GOT3 (cell line): Measurements from ENCODE around the gene SLC16A1.

Source experiments
- DNase-seq: peaks from one replicate; lab custom pipeline; 2025; ENCODE audit warnings: mixed read lengths; lab: John Stamatoyannopoulos, UW

SLC16A1 gene

DNA sequence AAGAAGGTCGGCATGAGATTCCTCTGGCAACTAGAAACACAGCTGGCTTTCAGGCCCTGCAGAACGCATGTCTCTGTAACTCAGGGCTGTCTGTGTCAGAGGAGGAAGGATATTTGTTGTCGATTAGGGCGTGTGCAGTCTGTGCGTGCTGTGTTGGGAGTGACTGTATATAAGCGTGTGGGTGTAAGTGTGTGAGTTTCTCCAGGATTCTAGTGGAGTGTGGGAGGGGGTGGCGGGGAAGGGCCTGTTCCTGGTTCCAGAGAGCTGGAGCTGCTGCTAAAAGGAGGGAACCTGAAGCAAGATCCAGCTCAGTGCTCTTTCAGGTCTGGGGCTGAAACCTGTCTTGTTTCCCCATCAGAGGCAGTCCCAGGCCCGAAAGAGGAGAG, 74.3 kb downstream of the SLC16A1 start:
- DNase-seq, result no peak

GRCh38 chr1:112879834-112880233, 76.2 kb downstream of the SLC16A1 start:
- no peak for DNase-seq

- DNase-seq, result no peak
Measured at GRCh38 chr1:112878321-112878720, 77.7 kb downstream of the SLC16A1 start.

DNA sequence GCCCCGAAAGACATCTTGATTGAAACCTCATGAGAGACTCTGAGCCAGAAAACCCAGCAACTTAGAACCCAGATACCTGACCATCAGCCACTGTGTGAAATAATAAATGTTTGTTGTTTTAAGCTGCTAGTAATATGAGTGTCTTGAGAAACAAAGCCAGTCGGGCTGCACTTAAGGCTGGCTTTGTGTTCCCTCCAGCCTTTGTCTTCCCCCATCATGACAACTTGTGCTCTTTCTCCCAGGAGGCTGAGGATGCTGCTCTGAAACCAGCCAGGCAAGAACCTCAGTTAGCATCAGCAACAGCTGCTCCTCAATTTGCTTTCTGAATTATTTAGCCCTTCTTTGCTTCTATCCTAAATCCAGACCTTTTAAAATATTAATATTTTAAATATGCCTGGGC, 78.2 kb downstream of the SLC16A1 start:
- no peak for DNase-seq

DNA sequence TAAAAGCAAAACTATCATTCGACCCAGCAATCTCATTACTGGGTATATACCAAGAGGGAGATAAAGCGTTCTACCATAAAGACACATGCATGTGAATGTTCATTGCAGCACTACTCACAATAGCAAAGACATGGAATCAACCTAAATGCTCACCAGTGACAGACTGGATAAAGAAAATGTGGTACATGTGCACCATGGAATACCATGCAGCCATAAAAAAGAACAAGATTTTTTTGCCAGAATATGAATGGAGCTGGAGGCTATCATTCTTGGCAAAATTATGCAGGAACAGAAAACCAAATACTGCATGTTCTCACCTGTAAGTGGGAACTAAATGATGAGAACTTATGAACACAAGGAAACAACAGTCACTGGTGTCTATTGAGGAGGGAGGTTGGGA, 79.7 kb downstream of the SLC16A1 start:
- DNase-seq, result no peak

GRCh38 chr1:112872551-112872962, 83.4 kb downstream of the SLC16A1 start:
- no peak for DNase-seq

- no peak for DNase-seq
Measured at GRCh38 chr1:112870887-112871646, 84.9 kb downstream of the SLC16A1 start.

DNA sequence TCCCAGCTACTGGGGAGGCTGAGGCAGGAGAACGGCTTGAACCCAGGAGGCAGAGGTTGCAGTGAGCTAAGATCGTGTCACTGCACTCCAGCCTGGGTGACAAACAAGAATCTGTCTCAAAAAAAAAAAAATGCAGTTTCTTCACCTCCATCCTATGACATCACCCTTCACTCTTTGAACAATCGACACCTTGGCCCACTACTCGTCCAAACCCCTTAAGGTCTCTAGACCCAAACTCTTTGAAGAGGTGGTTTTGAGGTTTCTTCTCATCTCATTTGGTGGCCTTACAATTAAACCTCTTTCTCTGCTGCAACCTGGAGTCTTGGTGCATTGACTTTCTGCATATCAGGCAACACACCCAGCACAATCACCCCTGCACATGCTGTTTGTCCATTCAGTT, 86.1 kb downstream of the SLC16A1 start:
- no peak for DNase-seq

- DNase-seq, result no peak
Measured at GRCh38 chr1:112868191-112868590, 87.8 kb downstream of the SLC16A1 start.

GRCh38 chr1:112866981-112867380, 89.0 kb downstream of the SLC16A1 start:
- DNase-seq, result no peak

DNA sequence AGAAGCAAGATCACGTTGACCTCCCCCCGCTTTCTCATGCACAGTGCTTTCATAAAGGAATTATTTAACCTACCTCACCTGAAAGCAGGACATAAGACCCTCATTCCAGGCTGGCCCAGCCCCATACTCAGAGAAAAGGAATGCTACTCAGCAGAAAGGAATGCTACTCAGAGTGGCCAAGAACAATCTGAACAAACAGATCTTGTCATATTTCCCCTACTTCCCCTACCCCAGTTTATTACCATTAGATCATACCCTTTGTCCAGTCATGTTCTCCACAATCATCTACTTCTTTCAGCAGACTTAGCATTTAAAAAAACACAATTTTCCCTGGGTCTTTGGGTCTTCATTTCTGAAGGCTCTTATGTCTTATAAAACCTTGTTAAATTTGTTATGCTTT, 89.8 kb downstream of the SLC16A1 start:
- DNase-seq, result no peak

- DNase-seq, result no peak
Measured at GRCh38 chr1:112862753-112863426, 93.1 kb downstream of the SLC16A1 start.
